ENCODE results near the gene LAMTOR3.

DNA sequence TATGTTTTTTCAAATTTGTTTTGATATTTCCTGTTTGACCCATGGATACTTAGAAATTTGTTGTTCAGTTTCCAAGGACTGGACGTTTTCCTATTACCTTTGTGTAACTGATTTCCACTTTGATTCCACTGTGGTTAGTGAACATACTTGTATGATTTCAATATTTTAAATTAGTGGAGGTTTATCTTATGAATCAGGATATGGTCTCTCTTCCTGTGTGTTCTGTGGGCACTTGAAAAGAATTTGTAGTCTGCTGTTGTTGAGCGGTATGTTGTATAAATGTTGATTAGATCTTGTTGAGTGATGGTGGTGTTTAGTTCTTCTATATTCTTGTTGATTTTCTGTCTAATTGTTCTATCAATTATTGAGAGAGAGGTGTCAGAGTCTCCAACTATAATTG is 21.2 kb upstream of the LAMTOR3 start:
- no peak for TF ChIP-seq EP300 (IDR thresholded peaks at IDR 0.05)
- TF ChIP-seq, protein P1, sequence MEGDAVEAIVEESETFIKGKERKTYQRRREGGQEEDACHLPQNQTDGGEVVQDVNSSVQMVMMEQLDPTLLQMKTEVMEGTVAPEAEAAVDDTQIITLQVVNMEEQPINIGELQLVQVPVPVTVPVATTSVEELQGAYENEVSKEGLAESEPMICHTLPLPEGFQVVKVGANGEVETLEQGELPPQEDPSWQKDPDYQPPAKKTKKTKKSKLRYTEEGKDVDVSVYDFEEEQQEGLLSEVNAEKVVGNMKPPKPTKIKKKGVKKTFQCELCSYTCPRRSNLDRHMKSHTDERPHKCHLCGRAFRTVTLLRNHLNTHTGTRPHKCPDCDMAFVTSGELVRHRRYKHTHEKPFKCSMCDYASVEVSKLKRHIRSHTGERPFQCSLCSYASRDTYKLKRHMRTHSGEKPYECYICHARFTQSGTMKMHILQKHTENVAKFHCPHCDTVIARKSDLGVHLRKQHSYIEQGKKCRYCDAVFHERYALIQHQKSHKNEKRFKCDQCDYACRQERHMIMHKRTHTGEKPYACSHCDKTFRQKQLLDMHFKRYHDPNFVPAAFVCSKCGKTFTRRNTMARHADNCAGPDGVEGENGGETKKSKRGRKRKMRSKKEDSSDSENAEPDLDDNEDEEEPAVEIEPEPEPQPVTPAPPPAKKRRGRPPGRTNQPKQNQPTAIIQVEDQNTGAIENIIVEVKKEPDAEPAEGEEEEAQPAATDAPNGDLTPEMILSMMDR (IDR thresholded peaks at IDR 0.05): no peak
- TF ChIP-seq POLR2AphosphoS5 (IDR thresholded peaks at IDR 0.05): no peak
- no peak for TF ChIP-seq POLR2A (IDR thresholded peaks at IDR 0.05; ENCODE audit: low read depth)

Measured in esophagus muscularis mucosa (tissue), 4 donors.